NB4 (cell line): ENCODE measurements around the gene MKLN1.

Experiments used
- MYC ChIP-seq: IDR thresholded peaks from 2 replicates; pipeline ENCODE4 v1.6.1; 2011; ENCODE audit warnings: low read depth, low read length
- TF ChIP-seq, protein P1 (sequence below): IDR thresholded peaks from one replicate; pipeline ENCODE4 v1.5.1; 2012; ENCODE audit warnings: low read depth, low read length

DNA sequence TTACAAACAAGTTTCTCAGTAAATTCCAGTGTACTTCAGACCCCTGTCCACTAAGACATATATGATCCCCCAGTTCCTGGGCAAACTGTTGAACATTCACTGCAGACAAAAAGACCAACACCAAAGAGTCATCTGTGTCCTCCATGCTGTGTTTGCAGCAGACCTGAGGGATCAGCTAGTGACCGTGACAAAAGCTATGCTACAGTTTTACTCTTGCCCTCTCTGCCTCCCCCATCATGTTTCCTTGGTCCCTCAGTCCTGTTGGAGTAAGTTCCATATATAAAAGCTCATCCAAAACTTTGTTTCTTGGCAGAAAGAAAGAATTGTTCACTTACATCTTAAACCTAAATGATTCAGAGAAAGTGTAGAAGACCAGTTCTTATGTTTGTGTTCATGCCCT lies 172.7 kb downstream of the MKLN1 start:
- TF ChIP-seq MYC: no peak
- TF ChIP-seq, protein P1, sequence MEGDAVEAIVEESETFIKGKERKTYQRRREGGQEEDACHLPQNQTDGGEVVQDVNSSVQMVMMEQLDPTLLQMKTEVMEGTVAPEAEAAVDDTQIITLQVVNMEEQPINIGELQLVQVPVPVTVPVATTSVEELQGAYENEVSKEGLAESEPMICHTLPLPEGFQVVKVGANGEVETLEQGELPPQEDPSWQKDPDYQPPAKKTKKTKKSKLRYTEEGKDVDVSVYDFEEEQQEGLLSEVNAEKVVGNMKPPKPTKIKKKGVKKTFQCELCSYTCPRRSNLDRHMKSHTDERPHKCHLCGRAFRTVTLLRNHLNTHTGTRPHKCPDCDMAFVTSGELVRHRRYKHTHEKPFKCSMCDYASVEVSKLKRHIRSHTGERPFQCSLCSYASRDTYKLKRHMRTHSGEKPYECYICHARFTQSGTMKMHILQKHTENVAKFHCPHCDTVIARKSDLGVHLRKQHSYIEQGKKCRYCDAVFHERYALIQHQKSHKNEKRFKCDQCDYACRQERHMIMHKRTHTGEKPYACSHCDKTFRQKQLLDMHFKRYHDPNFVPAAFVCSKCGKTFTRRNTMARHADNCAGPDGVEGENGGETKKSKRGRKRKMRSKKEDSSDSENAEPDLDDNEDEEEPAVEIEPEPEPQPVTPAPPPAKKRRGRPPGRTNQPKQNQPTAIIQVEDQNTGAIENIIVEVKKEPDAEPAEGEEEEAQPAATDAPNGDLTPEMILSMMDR: no peak
